GM06990 (cell line): ENCODE results near the gene ADSS1.

Experiments used
- DNase-seq: peaks from one replicate; pipeline ENCODE4 v3.0.0-alpha.2; 2011; ENCODE audit not compliant: insufficient read length; ENCODE audit errors: extremely low read depth
- H3K27me3 ChIP-seq: replicated peaks from 2 replicates; pipeline ENCODE4 v1.6.0; 2011; ENCODE audit warnings: low read length; ENCODE audit not compliant: control insufficient read depth, insufficient read depth
- H3K36me3 ChIP-seq: 2 replicates; pipeline ENCODE4 v1.5.1; 2011; ENCODE audit warnings: low read length; ENCODE audit not compliant: control insufficient read depth, insufficient read depth
- H3K4me3 ChIP-seq: replicated peaks from 2 replicates; pipeline ENCODE4 v1.5.1; 2011; ENCODE audit warnings: low read depth, mild to moderate bottlenecking, control low read depth, low read length
- CTCF ChIP-seq: IDR thresholded peaks from 2 replicates; pipeline ENCODE4 v1.5.1; 2011; ENCODE audit warnings: low read length, control low read depth, mild to moderate bottlenecking, inconsistent platforms; ENCODE audit not compliant: insufficient read depth, poor library complexity, severe bottlenecking

The ADSS1 gene

GRCh38 chr14:104784846-104785707, 61.0 kb downstream of the ADSS1 start:
- no peak overlapping the region for H3K4me3 ChIP-seq
- no peak for DNase-seq
- no peaks in the 10 kb centered on the region for H3K27me3 ChIP-seq
- H3K36me3 ChIP-seq: peaks cover 13% of the 10 kb centered on the region
- TF ChIP-seq CTCF: no peak

GRCh38 chr14:104785708-104786080, 61.7 kb downstream of the ADSS1 start:
- no peak for DNase-seq

GRCh38 chr14:104786091-104786586, 62.1 kb downstream of the ADSS1 start:
- no peak for DNase-seq
- Histone ChIP-seq H3K36me3 (peaks cover 20% of the 10 kb centered on the region), H3K4me3 (no peak overlapping the region), H3K27me3 (no peaks in the 10 kb centered on the region)
- no peak for TF ChIP-seq CTCF

More at GRCh38 chr14:104785708-104786080, 61.7 kb downstream of the ADSS1 start:
- Histone ChIP-seq H3K27me3 (no peaks in the 10 kb centered on the region), H3K4me3 (no peak overlapping the region), H3K36me3 (peaks cover 19% of the 10 kb centered on the region)
- no peak for TF ChIP-seq CTCF

GRCh38 chr14:104786726-104787675, 63.0 kb downstream of the ADSS1 start:
- no peak for DNase-seq
- H3K27me3 ChIP-seq: no peaks in the 10 kb centered on the region
- H3K4me3 ChIP-seq: no peak overlapping the region
- no peak for TF ChIP-seq CTCF
- peaks cover 26% of the 10 kb centered on the region for H3K36me3 ChIP-seq

- Histone ChIP-seq H3K27me3 (no peaks in the 10 kb centered on the region), H3K36me3 (peaks cover 23% of the 10 kb centered on the region), H3K4me3 (no peak overlapping the region)
- no peak for DNase-seq
- TF ChIP-seq CTCF: no peak
These were observed 63.7 kb downstream of the ADSS1 start for GRCh38 chr14:104787736-104788135.
